Liver (tissue), 9 donors: Measurements from ENCODE around the gene ARAP3. TPM values are rescaled to one million over a fixed set of nuclear protein-coding genes. Genes with fewer than 3 reads are reported as not detected.

ENCODE experiments used
- DNase-seq: peaks from one replicate; pipeline ENCODE4 v3.0.0-alpha.2; 2017; ENCODE audit warnings: low spot score
- H3K27ac ChIP-seq, 2 donors: one replicate each; pipeline ENCODE4 v1.7.0; 2013; ENCODE audit warnings: inconsistent platforms in 2 of 2, low read length in 2 of 2, control low read depth in 1 of 2, low read depth in 1 of 2, mild to moderate bottlenecking in 1 of 2
- H3K27me3 ChIP-seq, 4 donors: one replicate each; pipeline versions ENCODE4 v1.6.1 to v1.7.0; 2013; ENCODE audit warnings: low read length in 3 of 4, inconsistent platforms in 1 of 4, mild to moderate bottlenecking in 1 of 4, moderate library complexity in 1 of 4; ENCODE audit not compliant: control insufficient read depth in 4 of 4, insufficient read depth in 4 of 4
- H3K36me3 ChIP-seq, 4 donors: one replicate each; pipeline versions ENCODE4 v1.6.1 to v1.7.0; 2013; ENCODE audit warnings: low read length in 3 of 4, mild to moderate bottlenecking in 3 of 4, low read depth in 1 of 4, moderate library complexity in 1 of 4; ENCODE audit not compliant: control insufficient read depth in 4 of 4, insufficient read depth in 3 of 4
- H3K4me1 ChIP-seq, 4 donors: one replicate each; pipeline versions ENCODE4 v1.6.1 to v1.7.0; 2013; ENCODE audit warnings: low read length in 3 of 4, mild to moderate bottlenecking in 3 of 4, moderate library complexity in 1 of 4; ENCODE audit not compliant: control insufficient read depth in 4 of 4, insufficient read depth in 4 of 4
- H3K4me3 ChIP-seq, 3 donors: one replicate each; pipeline versions ENCODE4 v1.6.1 to v1.7.0; 2013; ENCODE audit warnings: low read length in 3 of 3, control low read depth in 1 of 3, low read depth in 1 of 3, mild to moderate bottlenecking in 1 of 3
- H3K9ac ChIP-seq, 2 donors: one replicate each; pipeline ENCODE4 v1.7.0; 2013; ENCODE audit warnings: low read length in 2 of 2, mild to moderate bottlenecking in 2 of 2, moderate library complexity in 2 of 2, control low read depth in 1 of 2, low read depth in 1 of 2
- H3K9me3 ChIP-seq, 4 donors: one replicate each; pipeline versions ENCODE4 v1.6.1 to v1.7.0; 2013; ENCODE audit warnings: low read length in 3 of 4; ENCODE audit not compliant: control insufficient read depth in 4 of 4
- CTCF ChIP-seq: fragments of 150-350 bp; IDR thresholded peaks from 2 replicates; pipeline ENCODE4 v1.5.1; 2017; ENCODE audit warnings: improper control_type of control experiment, low read depth, low read length; ENCODE audit not compliant: missing input control
- EGR1 ChIP-seq, 2 donors: IDR thresholded peaks; 2 replicates each; pipeline ENCODE4 v1.6.1; 2016 to 2018; ENCODE audit warnings: antibody characterized with exemption in 2 of 2, low read depth in 2 of 2
- FOXA2 ChIP-seq: IDR thresholded peaks from 2 replicates; pipeline ENCODE4 v1.6.1; 2016; ENCODE audit warnings: antibody characterized with exemption
- GABPA ChIP-seq, 2 donors: IDR thresholded peaks in 1 of 2; conservative IDR thresholded peaks in 1 of 2; 2 replicates each; pipeline ENCODE4 v1.6.1; 2016; ENCODE audit warnings: antibody characterized with exemption in 2 of 2, mild to moderate bottlenecking in 1 of 2, moderate library complexity in 1 of 2
- HNF4G ChIP-seq: IDR thresholded peaks from 2 replicates; pipeline ENCODE4 v1.6.1; 2016; ENCODE audit warnings: antibody characterized with exemption
- JUND ChIP-seq, 2 donors: IDR thresholded peaks; 2 replicates each; pipeline ENCODE4 v1.6.1; 2016; ENCODE audit warnings: antibody characterized with exemption in 2 of 2
- NR2F2 ChIP-seq: IDR thresholded peaks from 2 replicates; pipeline ENCODE4 v1.6.1; 2016; ENCODE audit warnings: antibody characterized with exemption
- RAD21 ChIP-seq, 2 donors: IDR thresholded peaks; 2 replicates each; pipeline ENCODE4 v1.6.1; 2016; ENCODE audit warnings: antibody characterized with exemption in 2 of 2, mild to moderate bottlenecking in 2 of 2
- SP1 ChIP-seq: IDR thresholded peaks from 2 replicates; pipeline ENCODE4 v1.6.1; 2018; ENCODE audit warnings: antibody characterized with exemption, mild to moderate bottlenecking
- TAF1 ChIP-seq: conservative IDR thresholded peaks from 2 replicates; pipeline ENCODE4 v1.6.1; 2016; ENCODE audit warnings: antibody characterized with exemption, mild to moderate bottlenecking
- WGBS: extraction: QIAGEN DNeasy Blood & Tissue Kit; methylation state at CpG from one replicate; pipeline ENCODE4 v1.1.7; 2013; 5-methylcytosine and 5-hydroxymethylcytosine counted together
- polyA plus RNA-seq, 2 donors: library from polyadenylated mRNA; stranded (reverse) in 1 of 2; unstranded in 1 of 2; fragments of 200-250 nt in 1 of 2; fragments of >200 nt in 1 of 2; fragmentation: Nextera tagmentation in 1 of 2; extraction: Ambion mirVana in 1 of 2; gene quantifications; one replicate each; pipeline versions ENCODE4 v1.2.1 to v1.2.3, GENCODE V29; 2013 to 2015
- total RNA-seq, 2 donors: library from RNA; depleted of rRNA; stranded (reverse); fragments of >200 nt; gene quantifications; one replicate each; pipeline ENCODE4 v1.2.3, GENCODE V29; 2014
- TF ChIP-seq, protein P1 (sequence below): IDR thresholded peaks from 2 replicates; pipeline ENCODE4 v1.6.1; 2016; ENCODE audit warnings: antibody characterized with exemption
- TF ChIP-seq, protein P2 (sequence below): IDR thresholded peaks from 2 replicates; pipeline ENCODE4 v1.6.1; 2016; ENCODE audit warnings: antibody characterized with exemption
- donor health status: healthy.
- donor health status: healthy.
- donor health status: healthy.
- donor health status: healthy.
- donor health status: healthy.

ARAP3 gene
- total and polyA plus RNA-seq, 4 donors = 1.6 to 4.7 (median 2.1) TPM

- WGBS = 98% methylated on average over 17 of the region's 17 CpGs
- Histone ChIP-seq H3K27ac (no peak overlapping the region), H3K36me3 (no peaks in the 10 kb centered on the region)
These were observed 32.9 kb downstream of the ARAP3 start for GRCh38 chr5:141649056-141649688.

DNA sequence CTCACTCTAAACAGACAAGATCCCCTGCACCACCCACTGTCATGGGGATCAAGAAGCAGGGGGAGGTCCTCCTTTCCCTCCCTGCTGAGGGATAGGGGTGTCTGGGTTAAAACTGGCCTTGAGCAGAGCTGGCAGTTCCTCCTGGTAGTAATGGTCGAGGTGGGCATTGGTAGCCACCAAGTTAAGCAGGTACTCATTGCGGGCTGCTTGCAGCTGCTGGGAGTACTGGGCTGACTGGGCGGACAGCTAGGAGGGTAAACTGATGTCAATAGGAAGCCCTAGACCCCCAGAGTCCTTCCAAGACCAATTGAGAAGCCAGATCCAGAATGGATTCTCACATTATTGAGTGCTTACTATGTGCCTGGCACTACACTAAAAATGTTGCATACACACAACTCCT lies 34.2 kb downstream of the ARAP3 start:
- Histone ChIP-seq H3K9me3 (no peaks in the 10 kb centered on the region), H3K4me1 (peaks cover 0 to 4% (median 1%) of the 10 kb centered on the region in 4 donors), H3K27me3 (no peaks in the 10 kb centered on the region), H3K9ac (no peak overlapping the region), H3K27ac (no peak overlapping the region), H3K4me3 (no peak overlapping the region), H3K36me3 (no peaks in the 10 kb centered on the region)
- no peak for DNase-seq
- TF ChIP-seq TAF1 = no peak
- TF ChIP-seq SP1 = no peak
- TF ChIP-seq JUND (IDR thresholded peaks at IDR 0.05) = no peak
- TF ChIP-seq RAD21 (IDR thresholded peaks at IDR 0.05) = no peak
- TF ChIP-seq FOXA2 = no peak
- TF ChIP-seq CTCF = no peak
- TF ChIP-seq NR2F2 = no peak
- TF ChIP-seq, protein P1, sequence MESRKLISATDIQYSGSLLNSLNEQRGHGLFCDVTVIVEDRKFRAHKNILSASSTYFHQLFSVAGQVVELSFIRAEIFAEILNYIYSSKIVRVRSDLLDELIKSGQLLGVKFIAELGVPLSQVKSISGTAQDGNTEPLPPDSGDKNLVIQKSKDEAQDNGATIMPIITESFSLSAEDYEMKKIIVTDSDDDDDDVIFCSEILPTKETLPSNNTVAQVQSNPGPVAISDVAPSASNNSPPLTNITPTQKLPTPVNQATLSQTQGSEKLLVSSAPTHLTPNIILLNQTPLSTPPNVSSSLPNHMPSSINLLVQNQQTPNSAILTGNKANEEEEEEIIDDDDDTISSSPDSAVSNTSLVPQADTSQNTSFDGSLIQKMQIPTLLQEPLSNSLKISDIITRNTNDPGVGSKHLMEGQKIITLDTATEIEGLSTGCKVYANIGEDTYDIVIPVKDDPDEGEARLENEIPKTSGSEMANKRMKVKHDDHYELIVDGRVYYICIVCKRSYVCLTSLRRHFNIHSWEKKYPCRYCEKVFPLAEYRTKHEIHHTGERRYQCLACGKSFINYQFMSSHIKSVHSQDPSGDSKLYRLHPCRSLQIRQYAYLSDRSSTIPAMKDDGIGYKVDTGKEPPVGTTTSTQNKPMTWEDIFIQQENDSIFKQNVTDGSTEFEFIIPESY = no peak
- WGBS = 92% methylated on average over 3 of the region's 3 CpGs

More at GRCh38 chr5:141649056-141649688, 32.9 kb downstream of the ARAP3 start:
- no peak for DNase-seq
- Histone ChIP-seq H3K4me1 (peaks cover 0 to 4% (median 1%) of the 10 kb centered on the region in 4 donors), H3K9me3 (no peaks in the 10 kb centered on the region), H3K27me3 (no peaks in the 10 kb centered on the region), H3K4me3 (no peak overlapping the region), H3K9ac (no peak overlapping the region)
- no peak for TF ChIP-seq FOXA2
- no peak for TF ChIP-seq EGR1 (IDR thresholded peaks at IDR 0.05; ENCODE audit: low read depth in 2 of 2)
- no peak for TF ChIP-seq HNF4G
- TF ChIP-seq, protein P1 = no peak
- no peak for TF ChIP-seq JUND (IDR thresholded peaks at IDR 0.05)
- no peak for TF ChIP-seq NR2F2
- no peak for TF ChIP-seq GABPA (IDR thresholded peaks at IDR 0.05 in 1 of 2, conservative IDR thresholded peaks at IDR 0.05 in 1 of 2)
- TF ChIP-seq, protein P2, sequence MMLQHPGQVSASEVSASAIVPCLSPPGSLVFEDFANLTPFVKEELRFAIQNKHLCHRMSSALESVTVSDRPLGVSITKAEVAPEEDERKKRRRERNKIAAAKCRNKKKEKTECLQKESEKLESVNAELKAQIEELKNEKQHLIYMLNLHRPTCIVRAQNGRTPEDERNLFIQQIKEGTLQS = no peak
